ENCODE results near the gene HIVEP1. TPM values are rescaled to one million over a fixed set of nuclear protein-coding genes. Genes with fewer than 3 reads are reported as not detected.
"Not testable (repeated sequence)": the region's sequence is repeated elsewhere in the genome, so short reads cannot be mapped to it uniquely, and the experiment has no call there.

Gene HIVEP1
- total RNA-seq, 3 donors from 2014 or later (not counting 1 experiment from before 2014, with no cell fraction given) = 26.3 to 37.9 (median 28.4) TPM

DNA sequence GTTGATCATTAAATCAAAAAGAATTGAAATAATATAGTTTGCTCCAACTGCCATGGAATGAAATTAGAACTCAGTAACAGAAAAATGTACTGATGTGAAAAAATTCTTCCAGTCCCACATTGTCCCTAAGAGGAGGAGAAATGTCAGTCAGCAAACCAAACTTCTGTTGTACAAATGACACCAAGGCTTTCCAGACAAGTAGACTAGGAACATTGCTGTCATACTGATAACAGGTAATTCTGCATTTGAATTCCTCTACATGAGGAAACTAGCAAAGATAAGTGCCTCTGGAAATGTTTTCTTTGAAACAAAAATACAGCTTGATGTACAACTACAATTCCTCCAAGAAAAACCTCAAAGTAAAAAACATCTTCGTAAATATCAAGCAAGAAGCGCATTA, 90.2 kb downstream of the HIVEP1 start:
- no peaks in the 10 kb centered on the region for H3K4me1 ChIP-seq (ENCODE audit: control insufficient read depth, insufficient read depth, low read length)
- WGBS (ENCODE audit: insufficient coverage) = 100% methylated on average over 1 of the region's 2 CpGs
- Mint-ChIP-seq H3K27ac (no peak overlapping the region), H3K4me1 (no peaks in the 10 kb centered on the region), H3K9me3 (no peaks in the 10 kb centered on the region), H3K36me3 (no peaks in the 10 kb centered on the region), H3K4me3 (no peak overlapping the region), H3K27me3 (ENCODE audit: low read depth in 2 of 2) (no peaks in the 10 kb centered on the region)
- no peak overlapping the region for H3K4me3 ChIP-seq (ENCODE audit: low read length)
- no peak overlapping the region for H3K27ac ChIP-seq (ENCODE audit: low read length)
- no peaks in the 10 kb centered on the region for H3K27me3 ChIP-seq (ENCODE audit: control insufficient read depth, insufficient read depth, low read length)
- no peaks in the 10 kb centered on the region for H3K9me3 ChIP-seq (ENCODE audit: control insufficient read depth, insufficient read depth, low read length)
- no peaks in the 10 kb centered on the region for H3K36me3 ChIP-seq (ENCODE audit: control insufficient read depth, insufficient read depth, low read length)
- intact Hi-C loops (cut with micrococcal nuclease) = no loop called here
- ATAC-seq (no peak), DNase-seq (no peak)
- TF ChIP-seq, protein P1, sequence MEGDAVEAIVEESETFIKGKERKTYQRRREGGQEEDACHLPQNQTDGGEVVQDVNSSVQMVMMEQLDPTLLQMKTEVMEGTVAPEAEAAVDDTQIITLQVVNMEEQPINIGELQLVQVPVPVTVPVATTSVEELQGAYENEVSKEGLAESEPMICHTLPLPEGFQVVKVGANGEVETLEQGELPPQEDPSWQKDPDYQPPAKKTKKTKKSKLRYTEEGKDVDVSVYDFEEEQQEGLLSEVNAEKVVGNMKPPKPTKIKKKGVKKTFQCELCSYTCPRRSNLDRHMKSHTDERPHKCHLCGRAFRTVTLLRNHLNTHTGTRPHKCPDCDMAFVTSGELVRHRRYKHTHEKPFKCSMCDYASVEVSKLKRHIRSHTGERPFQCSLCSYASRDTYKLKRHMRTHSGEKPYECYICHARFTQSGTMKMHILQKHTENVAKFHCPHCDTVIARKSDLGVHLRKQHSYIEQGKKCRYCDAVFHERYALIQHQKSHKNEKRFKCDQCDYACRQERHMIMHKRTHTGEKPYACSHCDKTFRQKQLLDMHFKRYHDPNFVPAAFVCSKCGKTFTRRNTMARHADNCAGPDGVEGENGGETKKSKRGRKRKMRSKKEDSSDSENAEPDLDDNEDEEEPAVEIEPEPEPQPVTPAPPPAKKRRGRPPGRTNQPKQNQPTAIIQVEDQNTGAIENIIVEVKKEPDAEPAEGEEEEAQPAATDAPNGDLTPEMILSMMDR (IDR thresholded peaks at IDR 0.05) = no peak

DNA sequence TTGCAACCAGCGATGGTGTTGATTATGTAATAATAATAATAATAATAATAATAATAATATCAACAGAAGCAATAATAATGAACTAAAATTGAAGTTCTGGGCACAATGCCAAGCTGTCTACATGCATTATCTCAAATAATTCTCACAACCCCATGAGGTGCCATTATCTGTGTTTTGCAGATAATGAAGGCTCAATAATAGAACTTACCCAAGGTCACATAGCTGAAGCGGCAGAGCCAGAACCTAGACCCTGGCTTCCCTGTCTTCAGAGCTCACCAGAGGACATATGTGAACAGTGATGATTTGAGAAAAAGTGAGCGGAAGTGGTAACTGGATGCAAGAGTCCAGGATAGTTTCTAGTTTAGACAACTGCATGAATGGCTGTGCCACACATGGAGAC, 91.0 kb downstream of the HIVEP1 start:
- Mint-ChIP-seq H3K4me3 (no peak overlapping the region), H3K4me1 (no peaks in the 10 kb centered on the region), H3K9me3 (no peaks in the 10 kb centered on the region), H3K27ac (no peak overlapping the region), H3K36me3 (no peaks in the 10 kb centered on the region), H3K27me3 (ENCODE audit: low read depth in 2 of 2) (no peaks in the 10 kb centered on the region)
- Histone ChIP-seq H3K27me3 (ENCODE audit: control insufficient read depth, insufficient read depth, low read length) (no peaks in the 10 kb centered on the region), H3K4me3 (ENCODE audit: low read length) (no peak overlapping the region), H3K27ac (ENCODE audit: low read length) (no peak overlapping the region), H3K4me1 (ENCODE audit: control insufficient read depth, insufficient read depth, low read length) (no peaks in the 10 kb centered on the region), H3K36me3 (ENCODE audit: control insufficient read depth, insufficient read depth, low read length) (no peaks in the 10 kb centered on the region), H3K9me3 (ENCODE audit: control insufficient read depth, insufficient read depth, low read length) (no peaks in the 10 kb centered on the region)
- no peak for DNase-seq
- 100% methylated on average over 2 of the region's 3 CpGs for WGBS (ENCODE audit: insufficient coverage)
- intact Hi-C loops (cut with micrococcal nuclease) = no loop called here
- ATAC-seq = no peak
- TF ChIP-seq, protein P1 (IDR thresholded peaks at IDR 0.05) = no peak

DNA sequence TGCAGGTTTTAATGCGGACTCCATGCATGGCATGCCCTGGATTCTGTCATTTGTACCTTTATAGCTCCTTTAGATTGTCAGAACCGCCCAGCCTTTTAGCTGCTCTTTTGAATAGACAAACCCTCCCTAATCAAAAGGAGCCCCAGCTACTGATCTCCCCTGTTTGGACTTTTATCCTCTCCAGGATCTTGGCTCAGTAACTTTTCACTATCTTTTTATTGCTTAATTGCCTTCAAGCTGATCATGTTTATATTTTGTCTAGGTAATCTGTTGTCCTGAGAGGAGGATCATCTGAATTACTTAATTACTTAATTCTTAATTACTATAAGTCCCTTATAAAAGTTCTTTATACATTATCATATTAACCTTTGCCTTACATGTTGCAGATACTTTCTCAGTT, 93.2 kb downstream of the HIVEP1 start:
- ATAC-seq = no peak

DNA sequence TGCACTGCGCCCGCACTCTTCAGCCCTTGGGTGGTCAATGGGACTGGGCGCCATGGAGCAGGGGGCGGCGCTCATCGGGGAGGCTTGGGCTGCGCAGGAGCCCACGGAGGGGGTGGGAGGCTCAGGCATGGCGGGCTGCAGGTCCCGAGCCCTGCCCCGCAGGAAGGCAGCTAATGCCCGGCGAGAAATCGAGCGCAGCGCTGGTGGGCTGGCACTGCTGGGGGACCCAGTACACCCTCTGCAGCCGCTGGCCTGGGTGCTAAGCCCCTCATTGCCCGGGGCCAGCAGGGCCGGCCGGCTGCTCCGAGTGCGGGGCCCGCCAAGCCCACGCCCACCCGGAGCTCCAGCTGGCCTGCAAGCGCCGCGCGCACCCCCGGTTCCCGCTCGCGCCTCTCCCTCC, 96.3 kb downstream of the HIVEP1 start:
- H3K27me3 ChIP-seq (ENCODE audit: control insufficient read depth, insufficient read depth, low read length); H3K4me3 Mint-ChIP-seq; ATAC-seq; H3K27me3 Mint-ChIP-seq (ENCODE audit: low read depth in 2 of 2); H3K9me3 ChIP-seq (ENCODE audit: control insufficient read depth, insufficient read depth, low read length); H3K9me3 Mint-ChIP-seq; H3K36me3 ChIP-seq (ENCODE audit: control insufficient read depth, insufficient read depth, low read length); intact Hi-C loops (cut with micrococcal nuclease); DNase-seq; H3K27ac Mint-ChIP-seq; H3K36me3 Mint-ChIP-seq; H3K4me3 ChIP-seq (ENCODE audit: low read length); H3K27ac ChIP-seq (ENCODE audit: low read length): not testable (repeated sequence)
- WGBS (ENCODE audit: insufficient coverage) = over 99% methylated on average over 31 of the region's 33 CpGs
- peaks cover 30 to 34% of the 10 kb centered on the region in 2 donors for H3K4me1 Mint-ChIP-seq
- peaks cover 15% of the 10 kb centered on the region for H3K4me1 ChIP-seq (ENCODE audit: control insufficient read depth, insufficient read depth, low read length)

More for the DNA sequence above, 93.2 kb downstream of the HIVEP1 start:
- Histone ChIP-seq H3K27me3 (ENCODE audit: control insufficient read depth, insufficient read depth, low read length) (no peaks in the 10 kb centered on the region), H3K36me3 (ENCODE audit: control insufficient read depth, insufficient read depth, low read length) (peaks cover 5% of the 10 kb centered on the region), H3K27ac (ENCODE audit: low read length) (no peak overlapping the region), H3K9me3 (ENCODE audit: control insufficient read depth, insufficient read depth, low read length) (no peaks in the 10 kb centered on the region), H3K4me3 (ENCODE audit: low read length) (no peak overlapping the region), H3K4me1 (ENCODE audit: control insufficient read depth, insufficient read depth, low read length) (no peaks in the 10 kb centered on the region)
- H3K4me3 Mint-ChIP-seq = no peak overlapping the region
- WGBS (ENCODE audit: insufficient coverage) = 98% methylated on average over 2 of the region's 2 CpGs
- DNase-seq = no peak
- H3K36me3 Mint-ChIP-seq = no peaks in the 10 kb centered on the region
- H3K27me3 Mint-ChIP-seq (ENCODE audit: low read depth in 2 of 2) = no peaks in the 10 kb centered on the region
- intact Hi-C loops (cut with micrococcal nuclease) = no loop called here
- TF ChIP-seq, protein P1 (IDR thresholded peaks at IDR 0.05) = no peak
- H3K27ac Mint-ChIP-seq = no peak overlapping the region
- H3K9me3 Mint-ChIP-seq = no peaks in the 10 kb centered on the region
- H3K4me1 Mint-ChIP-seq = peaks cover 3 to 10% of the 10 kb centered on the region in 2 donors

Data from natural killer cell (primary cell).